ENCODE results near the gene HAUS7.

The HAUS7 gene

DNA sequence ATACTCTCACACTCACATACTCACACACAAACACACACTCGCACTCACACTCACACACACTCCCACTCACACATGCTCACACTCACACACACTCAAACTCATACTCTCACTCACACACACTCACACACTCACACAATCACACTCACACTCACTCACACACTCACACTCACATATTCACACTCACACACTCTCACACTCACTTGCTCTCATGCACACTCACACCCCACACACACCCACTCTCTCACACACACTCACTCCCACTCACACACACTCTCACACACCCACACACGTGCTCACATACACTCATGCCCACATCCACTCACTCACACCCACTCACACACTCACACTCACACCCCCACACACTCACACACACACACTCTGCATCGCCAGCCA is 42.1 kb upstream of the HAUS7 start (continued):
- no peak for TF ChIP-seq ZNF704 (tag by site-specific recombination; IDR thresholded peaks at IDR 0.05)
- no peak; the same call in 1 of the 2 replicates for TF ChIP-seq ZNF112 (tag by site-specific recombination; IDR thresholded peaks at IDR 0.05)
- TF ChIP-seq, protein P1, sequence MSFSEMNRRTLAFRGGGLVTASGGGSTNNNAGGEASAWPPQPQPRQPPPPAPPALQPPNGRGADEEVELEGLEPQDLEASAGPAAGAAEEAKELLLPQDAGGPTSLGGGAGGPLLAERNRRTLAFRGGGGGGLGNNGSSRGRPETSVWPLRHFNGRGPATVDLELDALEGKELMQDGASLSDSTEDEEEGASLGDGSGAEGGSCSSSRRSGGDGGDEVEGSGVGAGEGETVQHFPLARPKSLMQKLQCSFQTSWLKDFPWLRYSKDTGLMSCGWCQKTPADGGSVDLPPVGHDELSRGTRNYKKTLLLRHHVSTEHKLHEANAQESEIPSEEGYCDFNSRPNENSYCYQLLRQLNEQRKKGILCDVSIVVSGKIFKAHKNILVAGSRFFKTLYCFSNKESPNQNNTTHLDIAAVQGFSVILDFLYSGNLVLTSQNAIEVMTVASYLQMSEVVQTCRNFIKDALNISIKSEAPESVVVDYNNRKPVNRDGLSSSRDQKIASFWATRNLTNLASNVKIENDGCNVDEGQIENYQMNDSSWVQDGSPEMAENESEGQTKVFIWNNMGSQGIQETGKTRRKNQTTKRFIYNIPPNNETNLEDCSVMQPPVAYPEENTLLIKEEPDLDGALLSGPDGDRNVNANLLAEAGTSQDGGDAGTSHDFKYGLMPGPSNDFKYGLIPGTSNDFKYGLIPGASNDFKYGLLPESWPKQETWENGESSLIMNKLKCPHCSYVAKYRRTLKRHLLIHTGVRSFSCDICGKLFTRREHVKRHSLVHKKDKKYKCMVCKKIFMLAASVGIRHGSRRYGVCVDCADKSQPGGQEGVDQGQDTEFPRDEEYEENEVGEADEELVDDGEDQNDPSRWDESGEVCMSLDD (tag by site-specific recombination; IDR thresholded peaks at IDR 0.05) = no peak
- TF ChIP-seq ZNF488 (tag by site-specific recombination; IDR thresholded peaks at IDR 0.05) = 0 out of 2 replicates have a peak, but pooled peaks have one; percentile 34
- TF ChIP-seq ZNF658 (tag by site-specific recombination; IDR thresholded peaks at IDR 0.05) = peak; percentile 75; the same call in 1 of the 2 replicates
- TF ChIP-seq ZSCAN5A (tag by site-specific recombination; IDR thresholded peaks at IDR 0.05) = no peak
- peak; percentile 99 for TF ChIP-seq ZNF18 (tag by site-specific recombination; IDR thresholded peaks at IDR 0.05)
- 0 out of 2 replicates have a peak, but pooled peaks have one; percentile 28 for TF ChIP-seq RBAK (tag by site-specific recombination; IDR thresholded peaks at IDR 0.05)
- TF ChIP-seq ZNF544 (tag by site-specific recombination; IDR thresholded peaks at IDR 0.05) = peak; percentile 56; the same call in 1 of the 2 replicates
- peak; percentile 73; the same call in 1 of the 2 replicates for TF ChIP-seq ZNF621 (tag by site-specific recombination; IDR thresholded peaks at IDR 0.05)
- peak; percentile 19; the same call in 1 of the 2 replicates for TF ChIP-seq ZBTB20 (tag by site-specific recombination; IDR thresholded peaks at IDR 0.05)

- H3K4me3 ChIP-seq (ENCODE audit: low read depth, low read length) = no peak overlapping the region
- H3K27ac ChIP-seq (ENCODE audit: extremely low read depth, low read depth, low read length) = no peak overlapping the region
- no peaks in the 10 kb centered on the region for H3K9me3 ChIP-seq (ENCODE audit: control insufficient read depth, insufficient read depth, low read depth, low read length)
- H3K4me1 ChIP-seq (ENCODE audit: control insufficient read depth, insufficient read depth, low read length) = no peaks in the 10 kb centered on the region
- CTCF ChIA-PET = interaction anchor here (0.6 to 1.8 kb wide), 3 partner anchors 27 to 411 kb away, joined by 4 to 8 read pairs (median 6); partner anchors contain the start of gene HAUS7
- POLR2A ChIA-PET = interaction anchor here (1.2 kb wide), 1 partner anchor 41 kb away, joined by 7 read pairs; no protein-coding TSS in a partner anchor
- no peaks in the 10 kb centered on the region for H3K36me3 ChIP-seq (ENCODE audit: control insufficient read depth in 2 of 2, insufficient read depth in 1 of 2, low read length in 2 of 2)
- TF ChIP-seq ZNF488 (tag by site-specific recombination; IDR thresholded peaks at IDR 0.05) (no peak), GLIS2 (tag by site-specific recombination; IDR thresholded peaks at IDR 0.05) (0 out of 2 replicates have a peak, but pooled peaks have one; percentile 17), ZNF530 (tag by site-specific recombination; IDR thresholded peaks at IDR 0.05; ENCODE audit: low read depth) (no peak), ZNF768 (tag by site-specific recombination; IDR thresholded peaks at IDR 0.05) (no peak), ZNF791 (tag by site-specific recombination; IDR thresholded peaks at IDR 0.05) (no peak), ZNF692 (tag by site-specific recombination; IDR thresholded peaks at IDR 0.05) (peak; percentile 54; the same call in 1 of the 2 replicates), ZNF184 (tag by site-specific recombination; IDR thresholded peaks at IDR 0.05) (no peak), ZNF433 (tag by site-specific recombination; IDR thresholded peaks at IDR 0.05; ENCODE audit: low read depth) (no peak), ZNF248 (tag by site-specific recombination; IDR thresholded peaks at IDR 0.05) (no peak), ZNF785 (tag by site-specific recombination; IDR thresholded peaks at IDR 0.05) (no peak), ZIC2 (tag by site-specific recombination; IDR thresholded peaks at IDR 0.05) (peak; percentile 96), ZNF549 (tag by site-specific recombination; IDR thresholded peaks at IDR 0.05) (no peak)
Observed at GRCh38 chrX:153511784-153512500, 41.6 kb upstream of the HAUS7 start.

Data from HEK293 (cell line).